Measurements from ENCODE around the gene CTAG1B.
"Not testable (repeated sequence)": the region's sequence is repeated elsewhere in the genome, so short reads cannot be mapped to it uniquely, and the experiment has no call there.

Gene CTAG1B

DNA sequence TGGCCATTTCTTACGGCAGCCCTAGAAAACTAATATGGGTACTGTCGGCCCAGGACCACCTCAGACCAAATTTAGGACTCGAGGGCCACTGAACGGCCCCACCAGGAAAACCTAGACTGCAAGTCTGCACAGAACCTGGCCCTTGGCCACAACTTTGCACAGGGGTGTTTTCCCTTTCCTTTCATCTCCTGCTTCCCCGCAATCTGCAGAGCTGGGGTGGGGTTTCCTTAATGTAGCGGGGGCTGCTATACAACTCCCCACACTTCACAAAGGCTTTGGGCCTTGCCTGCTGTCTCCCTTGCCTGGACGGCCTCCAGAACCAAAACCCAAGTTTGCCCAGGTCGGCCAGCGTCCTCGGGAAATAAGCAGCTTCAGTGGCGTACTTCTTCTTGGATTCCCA lies 11.9 kb upstream of the CTAG1B start:
- not testable (repeated sequence) for H3K9me3 ChIP-seq (ENCODE audit: low read depth, low read length); H3K27ac ChIP-seq; DNase-seq (ENCODE audit: low read depth, low spot score); H3K9ac ChIP-seq (ENCODE audit: insufficient read length); H3K36me3 ChIP-seq (ENCODE audit: insufficient read depth, low read length); H3K4me3 ChIP-seq

DNA sequence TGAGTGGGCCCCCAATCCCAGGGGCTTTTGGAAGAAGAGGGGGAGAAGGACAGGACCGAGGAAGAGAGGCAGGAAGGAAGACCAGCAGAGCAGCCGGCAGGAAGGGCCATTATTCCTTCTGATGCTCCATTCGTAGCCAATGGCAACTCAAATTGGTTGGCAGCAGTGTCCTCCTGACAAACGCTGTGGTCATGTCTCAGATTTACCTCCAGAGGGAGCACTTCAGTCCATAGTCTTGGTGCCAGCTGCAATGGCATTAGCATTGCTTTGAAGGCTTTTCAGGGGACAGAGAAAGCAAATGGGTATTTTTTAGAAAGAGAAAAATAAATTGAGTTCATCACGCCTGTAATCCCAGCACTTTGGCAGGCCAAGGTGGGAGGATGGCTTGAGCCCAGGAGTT lies 9.9 kb upstream of the CTAG1B start:
- H3K4me3 ChIP-seq; H3K9me3 ChIP-seq (ENCODE audit: low read depth, low read length); H3K27ac ChIP-seq; H3K36me3 ChIP-seq (ENCODE audit: insufficient read depth, low read length); DNase-seq (ENCODE audit: low read depth, low spot score); H3K9ac ChIP-seq (ENCODE audit: insufficient read length): not testable (repeated sequence)

DNA sequence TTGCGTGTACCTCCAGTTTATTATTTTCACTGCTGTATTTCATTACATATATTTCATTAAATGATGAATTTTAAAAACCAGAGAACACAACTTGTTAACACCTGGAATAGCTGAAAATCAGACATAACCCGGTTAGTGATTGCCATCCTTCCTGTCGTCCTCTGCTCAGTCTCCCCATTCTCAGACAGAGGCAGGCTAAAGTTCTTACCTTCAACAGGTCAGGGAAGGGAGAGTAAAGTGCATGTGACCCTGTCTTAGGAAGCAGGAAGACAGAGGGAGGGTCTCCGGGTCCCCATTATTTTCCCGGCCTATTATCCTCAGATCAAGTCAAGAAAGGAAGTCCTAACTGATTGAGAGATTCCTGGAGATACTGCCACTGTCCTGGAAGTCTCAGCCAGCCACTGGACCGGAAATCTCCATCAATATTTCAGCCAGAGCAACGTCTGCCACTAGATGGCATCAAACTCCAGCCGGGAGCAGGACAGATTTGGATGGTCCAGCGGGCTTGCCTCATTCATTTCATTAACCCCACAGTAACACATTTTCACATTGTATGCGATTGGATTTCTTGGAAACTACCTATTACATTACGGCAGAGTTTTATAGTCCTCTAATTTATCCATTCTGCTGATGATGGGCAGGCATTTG lies 1.8 kb upstream of the CTAG1B start:
- H3K4me3 ChIP-seq; H3K27ac ChIP-seq; H3K9ac ChIP-seq (ENCODE audit: insufficient read length); H3K36me3 ChIP-seq (ENCODE audit: insufficient read depth, low read length); H3K9me3 ChIP-seq (ENCODE audit: low read depth, low read length); DNase-seq (ENCODE audit: low read depth, low spot score): not testable (repeated sequence)

DNA sequence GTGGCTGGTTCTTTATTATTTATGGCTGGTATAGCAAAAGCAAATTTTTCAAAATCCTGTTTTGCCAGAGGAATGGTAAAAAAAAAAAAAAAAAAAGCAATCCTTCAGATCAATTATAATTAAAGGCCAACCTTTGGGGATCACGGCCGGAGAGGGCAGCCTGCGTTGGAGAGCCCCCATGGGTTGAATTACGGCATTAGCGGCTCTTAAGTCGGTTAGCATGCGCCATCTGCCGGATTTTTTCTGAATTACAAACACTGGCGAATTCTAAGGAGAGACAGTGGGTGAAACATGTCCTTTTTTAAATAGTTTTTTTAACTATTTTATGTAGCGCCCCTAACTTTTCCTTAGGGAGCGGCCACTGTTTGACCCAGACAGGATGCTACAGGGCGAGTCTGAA lies 5.5 kb downstream of the CTAG1B start:
- not testable (repeated sequence) for H3K36me3 ChIP-seq (ENCODE audit: insufficient read depth, low read length); H3K4me3 ChIP-seq; H3K9me3 ChIP-seq (ENCODE audit: low read depth, low read length); H3K27ac ChIP-seq; DNase-seq (ENCODE audit: low read depth, low spot score); H3K9ac ChIP-seq (ENCODE audit: insufficient read length)

DNA sequence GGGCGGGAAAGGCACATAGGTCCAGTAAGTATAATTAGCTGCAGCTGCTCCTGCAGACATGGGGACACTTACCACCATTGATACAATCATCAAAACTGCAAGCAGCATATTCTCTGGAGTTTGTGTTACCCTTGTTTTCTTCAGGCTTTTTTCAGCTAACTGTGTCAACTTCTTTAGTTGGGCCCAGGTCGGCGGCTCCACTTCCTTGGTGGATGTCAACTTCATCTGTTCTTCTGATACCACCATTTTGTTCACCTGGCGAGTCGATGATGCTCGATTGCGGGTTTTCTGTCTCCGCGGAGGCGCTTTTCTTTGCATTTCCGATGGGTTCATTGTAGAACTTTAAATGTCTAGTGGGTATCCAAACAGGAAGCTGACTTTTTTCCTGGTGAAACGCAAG lies 7.9 kb downstream of the CTAG1B start:
- H3K27ac ChIP-seq; DNase-seq (ENCODE audit: low read depth, low spot score); H3K9ac ChIP-seq (ENCODE audit: insufficient read length); H3K36me3 ChIP-seq (ENCODE audit: insufficient read depth, low read length); H3K9me3 ChIP-seq (ENCODE audit: low read depth, low read length); H3K4me3 ChIP-seq: not testable (repeated sequence)

DNA sequence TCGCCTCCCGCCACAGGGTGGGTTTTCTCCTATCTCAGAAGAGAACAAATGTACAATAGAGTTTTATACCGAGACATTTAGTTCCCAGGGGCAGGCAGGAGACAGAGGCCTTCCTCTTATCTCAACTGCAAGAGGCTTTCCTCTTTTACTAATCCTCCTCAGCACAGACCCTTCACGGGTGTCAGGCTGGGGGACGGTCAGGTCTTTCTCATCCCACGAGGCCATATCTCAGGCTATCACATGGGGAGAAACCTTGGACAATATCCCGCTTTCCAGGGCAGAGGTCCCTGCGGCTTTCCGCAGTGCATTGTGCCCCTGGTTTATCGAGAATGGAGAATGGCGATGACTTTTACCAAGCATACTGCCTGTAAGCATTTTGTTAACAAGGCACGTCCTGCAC lies 10.3 kb downstream of the CTAG1B start:
- not testable (repeated sequence) for H3K4me3 ChIP-seq; H3K36me3 ChIP-seq (ENCODE audit: insufficient read depth, low read length); H3K9ac ChIP-seq (ENCODE audit: insufficient read length); DNase-seq (ENCODE audit: low read depth, low spot score); H3K9me3 ChIP-seq (ENCODE audit: low read depth, low read length); H3K27ac ChIP-seq

DNA sequence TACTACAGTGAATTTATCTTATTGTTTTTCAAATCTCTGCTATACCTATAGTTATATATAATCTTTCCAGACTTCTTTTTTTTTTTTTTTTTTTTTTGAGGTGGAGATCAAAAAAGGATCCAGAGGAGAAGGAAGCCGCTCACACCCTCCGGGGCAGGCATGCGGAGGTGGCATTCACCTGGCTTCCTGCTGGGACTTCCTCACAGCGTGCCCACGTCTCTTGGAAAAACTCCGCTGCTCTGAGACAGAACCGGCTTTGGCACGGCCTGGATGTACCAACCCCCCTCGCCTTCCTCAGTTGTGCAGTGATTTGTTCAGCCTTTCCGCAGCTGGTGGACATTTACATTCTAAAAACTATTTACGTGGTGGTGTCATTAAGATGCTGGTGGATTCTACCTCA lies 11.1 kb downstream of the CTAG1B start:
- H3K36me3 ChIP-seq (ENCODE audit: insufficient read depth, low read length); H3K9ac ChIP-seq (ENCODE audit: insufficient read length); DNase-seq (ENCODE audit: low read depth, low spot score); H3K4me3 ChIP-seq; H3K27ac ChIP-seq; H3K9me3 ChIP-seq (ENCODE audit: low read depth, low read length): not testable (repeated sequence)

DNA sequence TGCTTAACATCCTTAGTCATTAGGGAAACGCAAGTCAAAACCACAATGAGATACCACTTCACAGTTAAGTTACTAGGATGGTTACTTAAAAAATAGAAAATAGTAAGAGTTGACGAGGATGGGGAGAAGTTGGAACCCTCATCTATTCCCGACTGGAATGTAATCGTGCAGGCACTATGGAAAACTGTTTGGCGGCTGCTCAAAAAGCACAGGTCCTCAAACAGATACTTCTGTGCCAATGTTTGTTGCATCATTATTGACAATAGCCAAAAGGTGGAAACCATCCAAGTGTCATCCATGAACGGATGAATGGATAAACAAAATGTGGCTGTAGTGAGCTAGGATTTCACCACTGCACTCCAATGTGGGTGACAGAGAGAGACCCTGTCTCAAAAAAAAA lies 11.7 kb downstream of the CTAG1B start:
- Histone ChIP-seq H3K27ac (no peak overlapping the region), H3K4me3 (no peak overlapping the region), H3K36me3 (ENCODE audit: insufficient read depth, low read length) (no peaks in the 10 kb centered on the region), H3K9me3 (ENCODE audit: low read depth, low read length) (no peaks in the 10 kb centered on the region), H3K9ac (ENCODE audit: insufficient read length) (no peak overlapping the region)
- TF ChIP-seq POLR2AphosphoS5 (IDR thresholded peaks at IDR 0.05; ENCODE audit: borderline replicate concordance, low read depth, low read length): no peak
- no peak for TF ChIP-seq EZH2 (IDR thresholded peaks at IDR 0.05)
- no peak for TF ChIP-seq FOXP2 (optimal IDR thresholded peaks at IDR 0.05; ENCODE audit: control extremely low read depth, extremely low read length, insufficient read depth)
- no peak for DNase-seq (ENCODE audit: low read depth, low spot score)

DNA sequence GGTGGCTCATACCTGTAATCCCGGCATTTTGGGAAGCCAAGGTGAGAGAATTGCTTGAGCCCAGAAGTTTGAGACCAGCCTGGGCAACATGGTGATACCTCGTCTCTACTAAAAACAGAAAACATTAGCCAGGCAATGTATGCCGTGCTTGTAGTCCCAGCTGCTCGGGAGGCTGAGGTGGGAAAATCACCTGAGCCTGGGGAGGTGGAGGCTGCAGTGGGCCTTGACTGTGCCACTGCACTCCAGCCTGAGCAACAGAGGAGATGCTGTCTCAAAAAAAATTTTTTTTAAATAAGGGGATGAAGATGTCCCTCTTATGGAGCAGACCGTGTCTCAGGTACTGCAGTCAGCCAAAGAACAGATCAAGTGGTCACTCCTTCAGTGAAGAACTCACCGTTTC lies 13.5 kb downstream of the CTAG1B start:
- Histone ChIP-seq H3K4me3 (no peak overlapping the region), H3K9me3 (ENCODE audit: low read depth, low read length) (no peaks in the 10 kb centered on the region), H3K36me3 (ENCODE audit: insufficient read depth, low read length) (no peaks in the 10 kb centered on the region), H3K9ac (ENCODE audit: insufficient read length) (no peak overlapping the region), H3K27ac (no peak overlapping the region)
- no peak for DNase-seq (ENCODE audit: low read depth, low spot score)
- no peak for TF ChIP-seq EZH2 (IDR thresholded peaks at IDR 0.05)
- no peak for TF ChIP-seq FOXP2 (optimal IDR thresholded peaks at IDR 0.05; ENCODE audit: control extremely low read depth, extremely low read length, insufficient read depth)
- TF ChIP-seq POLR2AphosphoS5 (IDR thresholded peaks at IDR 0.05; ENCODE audit: borderline replicate concordance, low read depth, low read length): no peak

DNA sequence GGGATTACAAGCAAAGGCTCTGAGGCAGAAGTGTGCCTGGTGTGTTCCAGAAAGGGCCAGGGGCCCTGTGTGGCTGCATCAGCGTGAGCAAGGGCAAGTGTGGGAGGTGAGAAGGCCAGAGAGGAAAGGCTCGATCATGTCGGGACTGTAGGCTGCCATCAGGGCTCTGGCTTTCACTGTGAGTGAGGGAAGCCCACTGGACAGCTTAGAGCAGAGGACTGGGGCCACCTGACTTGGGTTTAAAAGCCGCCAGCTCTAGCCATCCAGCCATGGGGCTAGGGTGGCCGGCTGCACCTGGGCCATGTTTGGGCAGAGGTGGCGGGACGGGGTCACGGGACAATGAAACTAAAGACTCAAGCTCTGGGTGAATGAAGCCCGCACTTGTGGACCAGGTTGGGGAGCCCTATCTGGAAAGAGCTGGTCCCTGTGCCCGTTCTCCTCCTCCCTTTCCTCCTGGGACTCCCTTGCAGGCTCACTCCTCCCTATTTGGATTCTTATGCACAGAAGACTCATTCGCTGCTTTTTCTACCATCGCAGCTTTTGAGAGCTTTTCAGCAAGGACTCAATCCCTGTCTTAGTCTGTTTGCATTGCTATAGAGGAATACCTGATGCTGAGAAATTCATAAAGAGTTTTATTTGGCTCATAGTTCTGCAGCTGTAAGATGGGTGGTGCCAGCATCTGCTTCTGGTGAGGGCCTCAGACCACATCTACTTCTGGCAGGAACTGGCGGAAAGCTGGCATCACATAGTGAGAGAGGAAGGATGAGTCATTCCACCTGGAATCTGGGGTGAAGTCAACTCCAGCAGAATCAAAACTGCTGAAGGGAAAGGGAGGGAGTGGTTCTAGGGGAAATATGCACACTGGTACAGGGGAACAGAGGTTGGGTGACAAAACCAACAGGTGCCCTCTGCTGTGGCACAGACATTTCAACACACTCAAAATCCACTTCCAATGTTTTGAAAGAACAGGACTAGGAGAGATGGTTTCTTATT lies 15.3 kb downstream of the CTAG1B start:
- TF ChIP-seq EZH2 (IDR thresholded peaks at IDR 0.05): no peak
- TF ChIP-seq POLR2AphosphoS5 (IDR thresholded peaks at IDR 0.05; ENCODE audit: borderline replicate concordance, low read depth, low read length): no peak
- TF ChIP-seq FOXP2 (optimal IDR thresholded peaks at IDR 0.05; ENCODE audit: control extremely low read depth, extremely low read length, insufficient read depth): no peak
- H3K27ac ChIP-seq: no peak overlapping the region
- no peaks in the 10 kb centered on the region for H3K36me3 ChIP-seq (ENCODE audit: insufficient read depth, low read length)
- H3K9me3 ChIP-seq (ENCODE audit: low read depth, low read length): no peaks in the 10 kb centered on the region
- DNase-seq (ENCODE audit: low read depth, low spot score): no peak
- H3K9ac ChIP-seq (ENCODE audit: insufficient read length): no peak overlapping the region
- no peak overlapping the region for H3K4me3 ChIP-seq
